T47D (cell line): ENCODE measurements around the gene SAYSD1.

Experiments
- DNase-seq, 2 experiments: peaks; one replicate each; pipeline versions ENCODE4 v3.0.0 to v3.0.0-alpha.2; 2011 to 2012; ENCODE audit warnings: low read depth in 1 of 2, low spot score in 1 of 2
- JUND ChIP-seq: IDR thresholded peaks from 2 replicates; pipeline ENCODE4 v1.6.1; 2012; ENCODE audit warnings: low read depth
- in situ Hi-C: cut with HindIII; loops from 2 replicates; pipeline ENCODE4 v1.10.0; 2016; ENCODE audit warnings: low sequenced_read_pairs, low pct_unique_long_range_greater_than_20kb

The SAYSD1 gene

GRCh38 chr6:39130691-39131090 lies 15.7 kb upstream of the SAYSD1 start:
- no peak for TF ChIP-seq JUND
- no peak for DNase-seq
- in situ Hi-C loops, result no loop called here

GRCh38 chr6:39128832-39129231 lies 13.8 kb upstream of the SAYSD1 start:
- no peak for TF ChIP-seq JUND
- in situ Hi-C loops, result no loop called here
- no peak for DNase-seq

- no peak for TF ChIP-seq JUND
- no peak for DNase-seq
- in situ Hi-C loops, result no loop called here
Measured at GRCh38 chr6:39128106-39128505, 13.1 kb upstream of the SAYSD1 start.

GRCh38 chr6:39124114-39124513 lies 9.1 kb upstream of the SAYSD1 start:
- DNase-seq, result no peak
- TF ChIP-seq JUND, result no peak
- in situ Hi-C loops, result no loop called here

DNA sequence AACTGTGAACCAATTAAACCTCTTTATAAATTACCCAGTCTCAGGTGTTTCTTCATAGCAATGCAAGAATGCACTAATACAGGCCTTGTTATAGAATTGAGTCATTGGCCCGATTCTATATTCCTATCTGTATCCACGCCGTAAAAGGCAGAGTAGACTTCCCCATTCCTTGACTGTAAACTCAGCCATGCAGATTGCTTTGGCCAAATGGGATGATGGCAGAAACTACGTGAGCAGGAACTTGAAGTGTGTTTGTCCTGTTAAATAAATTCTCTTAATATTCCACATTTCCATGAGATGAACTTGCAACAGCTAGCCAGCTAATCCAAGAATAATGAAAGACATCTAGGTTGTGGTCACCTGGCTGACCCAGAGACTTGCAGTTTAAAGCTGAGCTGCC lies 3.9 kb upstream of the SAYSD1 start:
- DNase-seq, result no peak
- no peak for TF ChIP-seq JUND
- in situ Hi-C loops, result no loop called here

GRCh38 chr6:39114388-39114703 lies 640 bp downstream of the SAYSD1 start:
- DNase-seq, result no peak
- in situ Hi-C loops, result no loop called here
- TF ChIP-seq JUND, result no peak

DNA sequence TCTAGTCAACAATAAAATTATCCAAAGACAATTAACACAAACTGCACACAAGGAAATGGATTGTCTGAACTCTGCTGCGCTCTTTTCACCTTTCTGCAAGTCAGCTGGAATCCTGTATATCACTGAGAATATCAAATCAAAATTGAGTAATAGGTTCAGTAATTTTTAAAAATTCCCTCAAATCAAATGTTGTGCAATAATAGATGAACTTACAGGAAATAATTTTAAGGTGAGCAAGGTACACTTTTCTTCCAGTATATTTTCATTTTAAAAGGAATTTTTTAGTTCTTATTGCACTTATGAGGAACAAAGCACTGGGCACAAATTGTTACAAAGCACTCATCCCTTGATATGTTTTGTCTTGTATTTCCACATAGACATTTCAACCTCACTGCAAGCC lies 1.2 kb downstream of the SAYSD1 start:
- no peak for DNase-seq
- TF ChIP-seq JUND, result no peak

GRCh38 chr6:39111280-39111679 lies 3.7 kb downstream of the SAYSD1 start:
- DNase-seq, result no peak
- in situ Hi-C loops, result no loop called here
- no peak for TF ChIP-seq JUND

More for the DNA sequence above, 1.2 kb downstream of the SAYSD1 start:
- in situ Hi-C loops, result no loop called here

DNA sequence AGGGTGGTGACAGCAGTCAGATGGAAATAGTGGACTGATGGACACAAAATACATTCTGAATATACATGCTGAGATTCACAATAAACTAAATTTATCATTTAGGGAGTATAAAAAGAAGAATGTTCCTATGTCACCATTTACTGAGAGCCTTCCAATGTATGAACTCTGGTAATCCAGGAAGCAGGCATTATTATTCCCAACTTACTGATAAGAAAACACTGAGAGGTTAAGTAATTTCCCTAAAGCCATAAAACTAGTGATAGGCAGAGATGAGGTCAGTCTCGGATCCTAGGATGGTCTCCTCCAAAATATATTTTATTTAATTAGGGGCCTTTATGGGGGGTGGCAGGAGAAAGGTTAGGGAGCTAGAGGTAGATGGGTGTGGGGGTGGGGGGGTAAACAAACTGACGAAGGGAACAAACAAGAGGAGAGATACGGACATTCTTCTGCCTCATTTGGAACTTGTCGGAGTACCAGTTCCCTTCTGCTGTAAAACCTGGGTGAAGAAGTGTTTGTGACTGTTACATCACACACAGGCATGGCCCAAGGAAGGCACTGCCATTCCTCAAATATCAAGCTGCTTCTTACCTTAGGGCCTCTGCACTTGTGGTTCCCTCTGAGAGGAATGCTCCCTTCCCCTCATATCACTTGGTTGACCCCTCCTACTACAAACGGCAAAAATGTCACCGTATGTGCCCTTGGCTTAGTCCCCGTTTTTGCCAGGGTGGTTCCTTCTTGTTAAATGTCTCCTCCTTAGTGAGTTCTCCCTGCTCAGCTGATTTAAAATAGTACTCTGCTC lies 6.7 kb downstream of the SAYSD1 start:
- TF ChIP-seq JUND, result no peak
- in situ Hi-C loops, result no loop called here
- no peak for DNase-seq

DNA sequence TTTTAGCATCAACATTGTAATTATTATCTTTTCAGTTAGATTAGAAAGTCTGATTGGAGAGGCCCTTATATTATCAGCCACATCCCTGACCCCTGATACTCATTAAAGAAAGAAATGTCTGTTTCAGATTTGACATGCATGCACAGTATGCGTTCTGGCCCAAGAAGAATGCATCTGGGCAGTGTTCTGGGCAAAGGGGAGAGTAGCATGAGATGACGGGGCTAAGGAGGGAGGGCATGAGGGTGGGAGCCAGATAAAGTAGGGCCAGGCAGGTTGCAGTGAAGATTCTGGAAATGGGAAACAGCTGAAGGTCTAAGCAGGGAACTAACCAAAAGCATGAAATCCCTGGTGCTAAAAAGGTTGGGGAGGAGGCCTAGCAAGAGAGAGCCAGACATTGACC lies 7.3 kb downstream of the SAYSD1 start:
- no peak for DNase-seq
- in situ Hi-C loops, result no loop called here
- TF ChIP-seq JUND, result no peak

- DNase-seq, result no peak
- no peak for TF ChIP-seq JUND
- in situ Hi-C loops, result no loop called here
Measured at GRCh38 chr6:39107034-39107433, 8.0 kb downstream of the SAYSD1 start.

DNA sequence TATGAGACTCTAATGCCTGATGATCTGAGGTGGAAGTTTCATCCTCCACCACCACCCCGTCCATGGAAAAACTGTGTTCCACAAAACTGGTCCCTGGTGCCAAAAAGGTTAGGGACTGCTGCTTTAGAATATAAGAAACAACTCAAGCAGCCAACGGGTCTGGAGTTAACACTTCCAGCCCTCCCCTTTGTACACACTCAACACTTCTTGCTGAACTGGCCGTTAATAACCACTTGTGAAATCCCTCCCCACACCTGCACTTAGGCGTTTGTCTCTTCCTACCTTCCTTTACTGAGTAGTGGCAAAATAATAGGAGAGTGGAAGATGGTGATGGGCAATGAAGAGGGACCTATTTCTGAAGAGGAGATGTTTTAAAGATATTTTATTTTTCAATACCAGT lies 10.5 kb downstream of the SAYSD1 start:
- TF ChIP-seq JUND, result no peak
- in situ Hi-C loops, result no loop called here
- DNase-seq, result no peak

DNA sequence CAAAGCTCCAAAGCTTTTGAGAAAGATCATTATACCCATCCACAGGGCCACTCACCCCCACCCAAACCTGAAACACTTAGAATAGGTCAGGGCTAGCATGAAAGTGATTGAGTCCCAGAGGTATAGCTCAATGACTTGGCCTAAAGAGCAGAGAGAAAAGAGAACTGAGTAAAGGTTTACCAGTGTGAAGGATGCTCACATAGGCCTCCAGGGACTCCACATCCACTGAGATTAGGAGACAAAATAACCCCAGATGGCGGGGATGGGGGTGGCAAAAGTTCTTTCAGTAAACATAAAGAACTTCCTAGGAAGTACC lies 12.2 kb downstream of the SAYSD1 start:
- in situ Hi-C loops, result no loop called here
- no peak for DNase-seq
- TF ChIP-seq JUND, result no peak
